GM21381 (cell line): ENCODE results near the gene SPATA22.
"Not testable (repeated sequence)": the region's sequence is repeated elsewhere in the genome, so short reads cannot be mapped to it uniquely, and the experiment has no call there.

Experiments
- ATAC-seq: cut with Tn5 transposase; IDR thresholded peaks from one replicate; pipeline ENCODE4 v1.9.1; 2021; ENCODE audit warnings: mild to moderate bottlenecking, moderate library complexity; ENCODE audit not compliant: unreplicated experiment

Gene SPATA22

GRCh38 chr17:3471599-3471998 is at the start of gene SPATA22:
Gene SPATA22 (minus strand): TSS chr17:3471819. CDS start chr17:3469325, 2,494 bp downstream.
- ATAC-seq: no peak

GRCh38 chr17:3519472-3519871 is 47.9 kb upstream of the SPATA22 start:
- not testable (repeated sequence) for ATAC-seq

- ATAC-seq: no peak
Measured at GRCh38 chr17:3514873-3515272, 43.3 kb upstream of the SPATA22 start.

- ATAC-seq: not testable (repeated sequence)
Measured at GRCh38 chr17:3514167-3514566, 42.5 kb upstream of the SPATA22 start.

GRCh38 chr17:3513305-3514035 is 41.9 kb upstream of the SPATA22 start:
- ATAC-seq: no peak

- ATAC-seq: no peak
Measured at GRCh38 chr17:3512505-3513171, 41.0 kb upstream of the SPATA22 start.

- ATAC-seq: no peak
Measured at GRCh38 chr17:3511852-3512504, 40.4 kb upstream of the SPATA22 start.

GRCh38 chr17:3510090-3510489 is 38.5 kb upstream of the SPATA22 start:
- no peak for ATAC-seq

GRCh38 chr17:3507869-3508268 is 36.2 kb upstream of the SPATA22 start:
- no peak for ATAC-seq

GRCh38 chr17:3507071-3507470 is 35.5 kb upstream of the SPATA22 start:
- ATAC-seq: no peak

- ATAC-seq: no peak
Measured at GRCh38 chr17:3506054-3506453, 34.4 kb upstream of the SPATA22 start.

- no peak for ATAC-seq
Measured at GRCh38 chr17:3505008-3505407, 33.4 kb upstream of the SPATA22 start.

GRCh38 chr17:3503285-3503684 is 31.7 kb upstream of the SPATA22 start:
- ATAC-seq: no peak

GRCh38 chr17:3502466-3502865 is 30.8 kb upstream of the SPATA22 start:
- ATAC-seq: no peak

GRCh38 chr17:3501344-3501743 is 29.7 kb upstream of the SPATA22 start:
- no peak for ATAC-seq

GRCh38 chr17:3497101-3497500 is 25.5 kb upstream of the SPATA22 start:
- no peak for ATAC-seq

GRCh38 chr17:3485481-3486068 is 14.0 kb upstream of the SPATA22 start:
- no peak for ATAC-seq

- ATAC-seq: no peak
Measured at GRCh38 chr17:3482852-3483251, 11.2 kb upstream of the SPATA22 start.

GRCh38 chr17:3479988-3480387 is 8.4 kb upstream of the SPATA22 start:
- ATAC-seq: no peak

- ATAC-seq: no peak
Measured at GRCh38 chr17:3475812-3476610, 4.4 kb upstream of the SPATA22 start, which contains the start of gene ASPA. Gene ASPA (plus strand): TSS chr17:3475997. CDS start chr17:3476160, 163 bp downstream.

- no peak for ATAC-seq
Measured at GRCh38 chr17:3475251-3475685, 3.6 kb upstream of the SPATA22 start.
